Fibroblast of villous mesenchyme (primary cell): Measurements from ENCODE around the gene HOXA10. TPM values are rescaled to one million over a fixed set of nuclear protein-coding genes. Genes with fewer than 3 reads are reported as not detected.
A peak's percentile ranks its signal among the peaks of the same experiment; 100 is the strongest.

Experiments
- DNase-seq: peaks from one replicate; pipeline ENCODE4 v3.0.0-alpha.2; 2010; ENCODE audit warnings: low read depth
- H3K4me3 ChIP-seq: 2 replicates; pipeline ENCODE4 v1.5.1; 2011; ENCODE audit warnings: low read depth, mild to moderate bottlenecking, low read length
- total RNA-seq: library from RNA; depleted of rRNA; stranded (reverse); fragments of >200 nt; gene quantifications from 2 replicates; pipeline ENCODE4 v1.2.3, GENCODE V29; 2012
- TF ChIP-seq, protein P1 (sequence below): IDR thresholded peaks from 2 replicates; pipeline ENCODE4 v1.5.1; 2012; ENCODE audit warnings: low read depth, mild to moderate bottlenecking, low read length; ENCODE audit not compliant: insufficient read depth

The HOXA10 gene
- total RNA-seq, 1 donor = 47.1 TPM

DNA sequence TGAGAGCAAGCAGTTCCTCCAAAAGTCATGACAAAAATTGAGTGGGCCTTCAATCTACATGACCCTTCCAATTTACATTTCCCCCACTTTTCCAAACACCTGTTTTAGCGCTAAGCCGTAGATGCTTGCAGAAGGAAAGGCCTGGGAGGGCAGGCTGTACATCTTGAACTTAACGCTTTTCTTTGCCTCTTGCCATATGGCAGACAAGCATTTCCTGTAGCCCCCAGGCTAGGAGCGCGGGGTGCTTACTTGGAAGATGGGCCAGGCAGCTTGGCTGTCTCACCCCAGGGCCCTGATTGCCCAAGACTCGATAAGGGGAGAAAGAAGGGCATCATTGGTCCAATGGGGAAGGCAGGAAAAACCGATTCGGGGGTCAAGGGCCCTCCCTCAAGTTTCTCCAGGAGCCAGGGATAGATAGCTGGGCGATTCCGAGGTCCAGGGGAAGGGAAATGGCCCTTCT, 1.8 kb downstream of the HOXA10 start:
- TF ChIP-seq, protein P1, sequence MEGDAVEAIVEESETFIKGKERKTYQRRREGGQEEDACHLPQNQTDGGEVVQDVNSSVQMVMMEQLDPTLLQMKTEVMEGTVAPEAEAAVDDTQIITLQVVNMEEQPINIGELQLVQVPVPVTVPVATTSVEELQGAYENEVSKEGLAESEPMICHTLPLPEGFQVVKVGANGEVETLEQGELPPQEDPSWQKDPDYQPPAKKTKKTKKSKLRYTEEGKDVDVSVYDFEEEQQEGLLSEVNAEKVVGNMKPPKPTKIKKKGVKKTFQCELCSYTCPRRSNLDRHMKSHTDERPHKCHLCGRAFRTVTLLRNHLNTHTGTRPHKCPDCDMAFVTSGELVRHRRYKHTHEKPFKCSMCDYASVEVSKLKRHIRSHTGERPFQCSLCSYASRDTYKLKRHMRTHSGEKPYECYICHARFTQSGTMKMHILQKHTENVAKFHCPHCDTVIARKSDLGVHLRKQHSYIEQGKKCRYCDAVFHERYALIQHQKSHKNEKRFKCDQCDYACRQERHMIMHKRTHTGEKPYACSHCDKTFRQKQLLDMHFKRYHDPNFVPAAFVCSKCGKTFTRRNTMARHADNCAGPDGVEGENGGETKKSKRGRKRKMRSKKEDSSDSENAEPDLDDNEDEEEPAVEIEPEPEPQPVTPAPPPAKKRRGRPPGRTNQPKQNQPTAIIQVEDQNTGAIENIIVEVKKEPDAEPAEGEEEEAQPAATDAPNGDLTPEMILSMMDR = no peak
- DNase-seq = peak; percentile 93
- H3K4me3 ChIP-seq = peak overlapping the region; percentile 67

DNA sequence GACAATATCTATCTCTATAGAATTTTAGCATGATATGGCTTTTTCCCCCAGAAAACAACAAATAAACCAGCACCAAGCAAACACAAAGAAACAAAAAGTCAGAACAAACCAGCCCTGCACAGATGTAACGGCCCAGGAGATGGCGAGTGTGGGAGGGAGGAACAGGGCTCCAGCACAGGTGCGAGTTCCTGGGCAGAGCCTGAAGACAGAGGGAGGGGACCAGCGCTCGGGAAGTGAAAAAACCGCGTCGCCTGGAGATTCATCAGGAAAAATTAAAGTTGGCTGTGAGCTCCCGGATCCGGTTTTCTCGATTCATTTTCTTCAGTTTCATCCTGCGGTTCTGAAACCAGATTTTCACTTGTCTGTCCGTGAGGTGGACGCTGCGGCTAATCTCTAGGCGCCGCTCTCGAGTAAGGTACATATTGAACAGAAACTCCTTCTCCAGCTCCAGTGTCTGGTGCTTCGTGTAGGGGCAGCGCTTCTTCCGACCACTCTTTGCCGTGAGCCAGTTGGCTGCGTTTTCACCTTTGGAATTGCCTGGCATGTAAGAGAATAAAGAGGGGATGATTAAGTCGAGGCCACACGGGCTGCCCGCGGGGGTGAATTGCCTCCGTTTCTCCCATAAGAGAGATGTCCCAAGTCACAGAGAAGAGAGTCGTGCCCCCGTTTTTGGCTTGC, 2.3 kb downstream of the HOXA10 start:
- peak overlapping the region; percentile 67 for H3K4me3 ChIP-seq
- TF ChIP-seq, protein P1 = no peak
- DNase-seq = peak; percentile 75

DNA sequence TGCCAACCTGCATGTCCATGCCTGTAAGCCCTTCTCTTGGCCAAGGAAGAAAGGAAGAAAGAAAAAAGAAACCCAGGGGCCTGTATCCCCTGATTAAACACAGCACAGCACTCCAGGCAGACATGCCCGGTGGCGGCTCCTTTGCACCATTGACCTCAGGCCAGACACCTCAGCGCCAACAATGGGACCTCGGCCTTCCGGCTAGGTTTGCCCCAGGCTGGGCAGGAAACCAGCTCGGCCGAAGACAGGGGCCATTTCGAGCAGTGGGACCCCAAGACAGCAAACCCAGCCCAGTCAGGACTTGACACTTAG, 2.8 kb downstream of the HOXA10 start:
- peak overlapping the region; percentile 67 for H3K4me3 ChIP-seq
- peak; percentile 69 for DNase-seq
- TF ChIP-seq, protein P1 = no peak

DNA sequence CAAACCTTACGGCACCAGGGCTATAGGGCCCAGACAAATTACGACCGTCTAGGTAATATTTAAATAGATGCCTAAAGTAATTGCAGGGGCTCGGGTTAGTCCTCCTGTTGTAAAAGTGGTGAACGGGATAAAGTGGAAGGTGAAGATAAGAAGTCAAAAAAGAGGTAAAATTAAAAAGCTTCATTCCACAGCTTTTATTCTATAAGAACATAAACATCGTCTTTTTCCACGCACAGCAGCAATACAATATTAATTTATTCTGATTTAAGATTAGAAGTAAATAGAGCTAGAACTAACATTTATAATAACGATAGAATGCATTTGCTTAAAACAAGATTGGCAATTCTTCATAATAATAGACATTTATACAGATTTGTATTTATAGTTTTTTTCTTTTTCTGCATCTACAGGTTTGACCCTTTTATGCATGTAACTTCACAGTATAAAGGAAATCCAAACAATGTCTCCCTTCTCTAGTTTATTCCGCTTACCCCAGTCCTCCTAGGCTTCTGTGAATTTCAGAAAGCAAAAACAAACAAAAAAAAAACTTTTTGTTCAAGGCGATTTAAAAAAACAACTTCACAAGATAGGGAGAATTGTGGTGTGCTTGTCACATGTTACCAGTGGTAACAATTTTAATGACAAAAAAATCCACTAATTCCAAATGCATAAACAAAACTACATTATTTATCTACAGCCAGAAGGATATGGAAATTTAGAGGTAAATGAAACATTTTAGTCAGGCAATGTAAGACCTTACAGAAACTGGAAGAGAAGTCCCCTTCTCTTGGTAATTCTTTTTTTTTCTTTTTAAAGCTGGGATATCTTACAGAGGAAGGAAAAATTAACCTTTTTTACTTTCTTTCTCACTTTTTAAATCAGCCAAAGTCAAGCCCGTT, 3.4 kb downstream of the HOXA10 start:
- peak overlapping the region; percentile 67 for H3K4me3 ChIP-seq
- TF ChIP-seq, protein P1 = no peak
- peak; percentile 48 for DNase-seq

DNA sequence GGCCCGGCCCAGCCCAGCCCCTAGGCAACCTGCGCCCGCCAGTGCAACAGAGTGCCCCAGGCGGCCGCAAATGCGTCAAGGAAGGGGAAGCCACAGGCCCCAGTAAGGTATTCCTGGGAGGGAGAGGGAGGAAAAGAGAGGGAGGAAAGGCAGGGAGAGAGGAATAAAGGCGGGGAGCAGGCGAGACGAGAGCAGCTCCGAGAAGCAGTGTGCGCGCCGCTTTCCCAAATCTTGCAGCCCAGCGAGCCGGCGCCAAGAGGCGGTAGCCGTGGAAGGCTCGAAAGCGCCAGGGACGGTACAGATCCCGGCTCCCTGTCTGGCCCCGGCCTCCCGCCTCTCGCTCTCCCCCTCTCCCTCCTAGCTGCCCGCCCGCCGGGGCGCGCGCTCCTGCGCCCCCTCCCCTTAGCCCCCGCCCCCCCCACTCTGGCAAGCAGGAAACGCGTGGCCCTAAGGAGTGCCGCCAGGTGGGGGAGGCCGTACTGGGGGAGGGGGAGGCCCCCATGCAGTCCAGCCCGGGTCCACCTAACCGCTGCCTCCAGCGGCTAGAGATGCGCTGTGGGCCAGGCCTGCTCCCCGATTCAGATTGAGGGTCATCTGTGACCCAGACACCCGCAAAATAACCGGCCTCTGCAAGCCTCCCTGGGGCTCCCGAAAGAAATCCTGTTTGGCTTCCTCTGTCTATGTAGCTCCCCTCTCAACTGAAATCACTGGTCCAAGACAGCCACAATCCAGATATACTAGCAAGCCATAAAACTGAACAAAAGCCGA, 4.3 kb downstream of the HOXA10 start:
- DNase-seq = peak; percentile 67
- TF ChIP-seq, protein P1 = no peak
- peak overlapping the region; percentile 67 for H3K4me3 ChIP-seq

DNA sequence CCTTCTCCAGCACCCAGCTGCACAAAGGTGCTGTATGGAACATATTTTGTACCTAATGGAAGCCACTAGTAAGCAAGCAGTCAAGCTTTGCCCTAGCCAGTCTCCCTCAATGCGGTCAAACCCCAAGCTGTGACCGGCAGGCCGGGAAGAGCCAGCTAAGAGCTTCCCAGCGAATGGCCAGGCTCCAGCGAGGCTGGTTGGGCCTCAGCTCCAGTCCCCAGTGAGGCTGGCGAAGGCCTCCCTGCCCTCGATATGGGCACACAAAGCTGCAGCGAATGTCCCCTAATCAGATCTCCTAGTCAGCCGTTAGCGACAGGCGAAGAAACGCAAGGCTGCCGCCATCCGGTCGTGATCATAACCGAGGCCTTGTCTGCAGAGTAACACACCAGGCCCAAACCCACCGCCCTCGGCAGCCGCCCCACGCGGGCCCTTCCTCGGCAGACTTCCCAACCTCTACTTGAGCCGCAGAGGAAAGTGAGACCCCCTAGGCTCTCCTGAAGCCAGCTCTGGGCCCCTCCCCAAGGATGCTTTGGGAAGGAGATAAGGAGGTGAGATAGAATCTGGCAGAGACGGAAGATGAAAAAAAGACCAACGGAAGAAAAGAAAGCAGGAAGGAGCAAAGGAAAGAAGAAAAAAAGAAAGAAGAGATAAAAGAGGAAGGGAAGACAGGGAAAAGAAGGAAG, 5.7 kb downstream of the HOXA10 start:
- peak overlapping the region; percentile 67 for H3K4me3 ChIP-seq
- DNase-seq = peak; percentile 86

More for the DNA sequence above, 5.7 kb downstream of the HOXA10 start:
- TF ChIP-seq, protein P1 = peak; percentile 22
